ENCODE data around the gene TSPAN15. TPM values are rescaled to one million over a fixed set of nuclear protein-coding genes. Genes with fewer than 3 reads are reported as not detected.

TSPAN15 gene
- total RNA-seq, 1 experiment from 2014 or later = 7.7 TPM

GRCh38 chr10:69512901-69513300 lies 61.6 kb downstream of the TSPAN15 start:
- Histone ChIP-seq H3K56ac (ENCODE audit: insufficient read length, low read depth, low read length) (no peak overlapping the region), H3K14ac (ENCODE audit: insufficient read depth, low read length) (no peak overlapping the region), H3K9ac (ENCODE audit: extremely low read depth, insufficient read length, low read length) (no peak overlapping the region), H3K79me2 (ENCODE audit: insufficient read depth, low read length) (no peaks in the 10 kb centered on the region), H3K4ac (ENCODE audit: low read depth, low read length) (no peak overlapping the region), H2AK5ac (ENCODE audit: insufficient read length, low read length) (no peak overlapping the region), H2BK120ac (ENCODE audit: low read depth, low read length, poor library complexity, severe bottlenecking) (no peak overlapping the region), H2BK12ac (ENCODE audit: insufficient read length, low read depth, low read length) (no peak overlapping the region), H2AFZ (ENCODE audit: low read length) (no peak overlapping the region), H3K18ac (ENCODE audit: insufficient read length, low read depth, low read length) (no peak overlapping the region), H4K91ac (ENCODE audit: insufficient read length, low read depth, low read length) (no peak overlapping the region), H3K4me2 (ENCODE audit: insufficient read depth, insufficient read length, low read length) (no peak overlapping the region), H3K23ac (ENCODE audit: insufficient read length, low read depth, low read length) (no peak overlapping the region), H3K27me3 (ENCODE audit: insufficient read depth, low read length) (no peaks in the 10 kb centered on the region), H3T11ph (ENCODE audit: low read length) (no peak overlapping the region), H4K20me1 (ENCODE audit: control insufficient read depth, insufficient read depth, insufficient read length) (no peaks in the 10 kb centered on the region), H3K4me1 (ENCODE audit: insufficient read depth, low read length) (no peaks in the 10 kb centered on the region; the same call in 1 of the 2 replicates), H2BK15ac (ENCODE audit: low read depth, low read length) (no peak overlapping the region), H3K9me3 (ENCODE audit: control insufficient read depth, low read depth, low read length) (no peaks in the 10 kb centered on the region), H3K23me2 (ENCODE audit: insufficient read length, low read depth, low read length, poor library complexity, severe bottlenecking) (no peaks in the 10 kb centered on the region), H2BK5ac (ENCODE audit: insufficient read length, low read length) (no peak overlapping the region), H3K27ac (ENCODE audit: insufficient read length, low read depth, low read length) (no peak overlapping the region), H4K8ac (replicated peaks; ENCODE audit: insufficient read length, low read depth, low read length) (no peak overlapping the region), H4K5ac (ENCODE audit: insufficient read length, low read depth, low read length) (no peak overlapping the region), H2BK20ac (ENCODE audit: low read depth, low read length, poor library complexity, severe bottlenecking) (no peak overlapping the region), H3K79me1 (ENCODE audit: insufficient read depth, low read depth, low read length, poor library complexity, severe bottlenecking) (no peaks in the 10 kb centered on the region)
- TF ChIP-seq CTCF (conservative IDR thresholded peaks at IDR 0.05) = no peak
- no peak overlapping the region for H3K27ac Mint-ChIP-seq
- H3K4me3 Mint-ChIP-seq = no peak overlapping the region
- no CpG with 5 or more reads among the region's 2 CpGs for WGBS (ENCODE audit: extremely low coverage, insufficient read length, low lambda C conversion rate)
- no peaks in the 10 kb centered on the region for H3K36me3 Mint-ChIP-seq (ENCODE audit: insufficient read depth in 1 of 3, low read depth in 3 of 3)
- H3K27me3 Mint-ChIP-seq (ENCODE audit: low read depth) = peaks cover 45% of the 10 kb centered on the region
- no peaks in the 10 kb centered on the region for H3K9me3 Mint-ChIP-seq
- H3K4me1 Mint-ChIP-seq = peaks cover 9 to 14% of the 10 kb centered on the region in 2 experiments
- no peak for DNase-seq

Measured in H9 (cell line).